GM12892 (cell line): ENCODE data around the gene SAMD13.

ENCODE experiments used
- POLR2A ChIP-seq: IDR thresholded peaks from 2 replicates; pipeline ENCODE4 v1.6.1; 2011; ENCODE audit warnings: low read depth, low read length, control low read depth
- POLR2AphosphoS5 ChIP-seq: IDR thresholded peaks from 2 replicates; pipeline ENCODE4 v1.6.1; 2011; ENCODE audit warnings: low read depth, low read length, control low read depth
- TAF1 ChIP-seq: IDR thresholded peaks from 2 replicates; pipeline ENCODE4 v1.6.1; 2011; ENCODE audit warnings: low read depth, mild to moderate bottlenecking, control low read depth, low read length, borderline replicate concordance

DNA sequence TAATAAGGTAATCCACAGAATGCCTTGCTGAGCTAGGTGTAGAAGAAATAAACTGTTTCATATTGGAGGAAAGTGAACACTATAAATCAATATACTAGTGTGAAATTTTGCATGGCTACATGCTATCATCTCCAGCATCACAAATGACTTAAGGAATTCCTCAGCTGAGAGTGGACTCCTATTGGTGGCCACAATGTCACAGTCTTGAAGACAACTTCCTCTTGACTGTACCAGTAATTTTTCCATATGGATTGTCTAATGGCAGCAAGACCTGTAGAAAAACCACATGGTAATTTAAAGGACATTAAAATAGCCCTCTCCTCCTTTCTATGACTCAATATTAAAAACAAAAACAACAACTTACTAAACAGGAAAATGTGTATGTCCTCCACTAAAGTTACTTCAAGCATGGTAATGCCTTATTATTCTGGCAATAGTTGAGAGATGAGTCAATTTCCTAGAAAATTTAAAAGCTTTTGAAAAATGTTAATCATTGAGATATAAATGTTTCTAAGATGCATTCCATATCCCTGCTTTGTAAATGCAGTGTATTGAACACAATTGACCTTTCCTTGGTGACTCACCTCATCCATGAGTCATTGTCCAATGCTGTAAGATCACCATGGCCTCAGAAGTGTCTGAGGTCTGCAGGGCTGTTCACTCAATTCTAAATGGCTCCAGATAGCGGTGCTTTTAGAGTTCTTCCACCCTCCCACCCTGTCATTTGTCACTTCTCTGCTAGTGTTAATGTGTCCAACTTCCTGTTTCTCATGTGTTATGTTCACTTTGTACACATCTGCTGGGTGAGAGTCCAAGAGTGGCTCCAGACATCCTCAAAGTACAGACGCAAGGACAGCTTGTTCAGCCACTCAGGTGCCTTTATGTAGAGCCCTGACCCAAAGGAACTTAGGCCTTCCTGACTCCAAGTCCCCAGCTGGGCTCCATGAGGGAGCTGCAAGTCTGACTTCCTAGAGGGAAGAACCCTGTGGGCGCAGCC lies 64.0 kb downstream of the SAMD13 start:
- TF ChIP-seq POLR2A: no peak
- no peak for TF ChIP-seq TAF1
- TF ChIP-seq POLR2AphosphoS5: no peak
